Fibroblast of mammary gland (primary cell): ENCODE measurements around the gene ANKRD53.

Experiments used
- DNase-seq: peaks from one replicate; pipeline ENCODE4 v3.0.0-alpha.2; 2010; ENCODE audit warnings: low read depth
- H3K4me3 ChIP-seq: 2 replicates; pipeline ENCODE4 v1.5.1; 2011; ENCODE audit warnings: low read depth, mild to moderate bottlenecking, low read length, moderate library complexity; ENCODE audit not compliant: control insufficient read depth
- TF ChIP-seq, protein P1 (sequence below): conservative IDR thresholded peaks from 2 replicates; pipeline ENCODE4 v1.5.1; 2011; ENCODE audit warnings: low read depth, low read length, inconsistent platforms; ENCODE audit not compliant: control insufficient read depth, insufficient read depth

ANKRD53 gene

DNA sequence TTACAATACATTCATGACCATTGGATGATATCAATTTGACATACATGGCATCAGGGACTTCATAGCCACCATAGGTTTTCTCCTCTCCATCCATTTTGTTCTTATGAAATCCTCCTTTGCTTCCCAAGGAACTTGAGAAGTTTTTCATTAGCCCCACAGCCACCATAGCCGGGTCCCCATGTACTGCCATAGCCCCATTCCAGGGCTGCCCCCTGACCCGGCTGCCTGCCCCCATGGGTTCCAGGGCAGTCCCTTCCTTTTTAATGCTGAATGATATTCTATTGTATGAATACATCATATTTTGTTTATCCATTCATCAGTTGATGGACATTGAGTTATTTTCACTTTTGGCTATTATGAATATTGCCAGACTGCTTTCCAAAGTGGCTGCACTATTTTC, 22.3 kb upstream of the ANKRD53 start:
- no peak for DNase-seq
- TF ChIP-seq, protein P1, sequence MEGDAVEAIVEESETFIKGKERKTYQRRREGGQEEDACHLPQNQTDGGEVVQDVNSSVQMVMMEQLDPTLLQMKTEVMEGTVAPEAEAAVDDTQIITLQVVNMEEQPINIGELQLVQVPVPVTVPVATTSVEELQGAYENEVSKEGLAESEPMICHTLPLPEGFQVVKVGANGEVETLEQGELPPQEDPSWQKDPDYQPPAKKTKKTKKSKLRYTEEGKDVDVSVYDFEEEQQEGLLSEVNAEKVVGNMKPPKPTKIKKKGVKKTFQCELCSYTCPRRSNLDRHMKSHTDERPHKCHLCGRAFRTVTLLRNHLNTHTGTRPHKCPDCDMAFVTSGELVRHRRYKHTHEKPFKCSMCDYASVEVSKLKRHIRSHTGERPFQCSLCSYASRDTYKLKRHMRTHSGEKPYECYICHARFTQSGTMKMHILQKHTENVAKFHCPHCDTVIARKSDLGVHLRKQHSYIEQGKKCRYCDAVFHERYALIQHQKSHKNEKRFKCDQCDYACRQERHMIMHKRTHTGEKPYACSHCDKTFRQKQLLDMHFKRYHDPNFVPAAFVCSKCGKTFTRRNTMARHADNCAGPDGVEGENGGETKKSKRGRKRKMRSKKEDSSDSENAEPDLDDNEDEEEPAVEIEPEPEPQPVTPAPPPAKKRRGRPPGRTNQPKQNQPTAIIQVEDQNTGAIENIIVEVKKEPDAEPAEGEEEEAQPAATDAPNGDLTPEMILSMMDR = no peak
- no peak overlapping the region for H3K4me3 ChIP-seq

DNA sequence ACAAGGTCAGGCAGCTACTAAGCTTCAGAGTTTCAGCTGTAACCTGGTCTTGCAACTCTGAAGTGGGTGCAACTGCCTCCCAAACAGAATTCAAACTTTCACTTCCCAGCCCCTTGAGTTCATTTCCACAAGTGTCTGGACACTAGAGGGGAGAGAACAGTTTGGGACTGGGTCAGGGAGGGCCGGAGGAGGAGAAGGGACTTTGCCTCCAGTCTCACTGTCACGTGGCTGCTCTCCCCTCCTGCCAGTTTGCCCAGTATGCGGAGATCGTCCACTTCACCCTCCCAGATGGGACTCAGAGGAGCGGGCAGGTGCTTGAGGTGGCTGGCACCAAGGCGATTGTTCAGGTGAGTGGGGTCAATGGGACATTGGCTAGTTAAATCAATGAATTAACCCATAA, 20.6 kb upstream of the ANKRD53 start:
- DNase-seq = no peak
- TF ChIP-seq, protein P1 = no peak
- no peak overlapping the region for H3K4me3 ChIP-seq

DNA sequence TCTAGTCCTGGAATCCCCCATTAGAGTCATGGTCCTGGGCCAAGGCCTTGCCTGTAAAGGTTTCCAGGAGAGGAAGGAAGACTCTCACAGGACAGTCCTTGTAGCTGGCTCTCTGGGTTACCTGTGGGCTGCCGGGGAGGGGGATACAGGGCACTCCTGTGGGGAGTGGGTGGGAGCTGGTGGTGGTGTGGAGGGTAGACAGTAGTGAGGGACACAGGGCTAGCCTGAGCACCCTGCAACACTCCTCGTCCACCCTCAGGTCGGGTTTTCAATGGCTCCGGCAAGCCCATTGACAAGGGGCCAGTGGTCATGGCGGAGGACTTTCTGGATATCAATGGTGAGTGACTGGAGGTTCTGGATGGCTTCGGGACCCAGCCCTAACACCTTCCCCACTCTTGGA, 19.7 kb upstream of the ANKRD53 start:
- no peak for DNase-seq
- no peak overlapping the region for H3K4me3 ChIP-seq
- TF ChIP-seq, protein P1 = no peak

DNA sequence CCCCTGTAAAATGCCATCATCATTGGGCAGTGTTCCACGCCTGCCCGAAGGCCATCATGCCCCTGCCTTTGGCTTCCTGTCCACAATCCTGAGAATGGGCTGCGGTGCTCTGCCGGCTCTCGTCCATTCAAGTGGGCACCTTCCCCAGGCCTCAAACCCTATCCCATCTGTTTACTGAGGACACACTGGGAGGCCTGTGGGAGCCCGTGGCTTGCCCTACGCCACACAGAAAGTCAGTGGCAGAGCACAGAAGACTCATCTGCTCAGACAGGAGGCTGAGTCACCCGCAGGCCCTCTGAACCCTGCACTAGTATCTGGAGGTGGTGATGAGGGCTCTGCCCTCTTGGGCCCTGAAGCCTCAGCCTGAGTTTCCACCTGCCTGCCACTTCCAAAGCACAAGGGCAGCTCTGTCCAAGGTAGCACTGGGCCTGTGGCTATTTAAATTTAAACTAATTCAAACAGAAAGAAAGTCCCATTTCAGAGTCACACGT, 19.1 kb upstream of the ANKRD53 start:
- no peak overlapping the region for H3K4me3 ChIP-seq
- TF ChIP-seq, protein P1 = no peak
- no peak for DNase-seq

DNA sequence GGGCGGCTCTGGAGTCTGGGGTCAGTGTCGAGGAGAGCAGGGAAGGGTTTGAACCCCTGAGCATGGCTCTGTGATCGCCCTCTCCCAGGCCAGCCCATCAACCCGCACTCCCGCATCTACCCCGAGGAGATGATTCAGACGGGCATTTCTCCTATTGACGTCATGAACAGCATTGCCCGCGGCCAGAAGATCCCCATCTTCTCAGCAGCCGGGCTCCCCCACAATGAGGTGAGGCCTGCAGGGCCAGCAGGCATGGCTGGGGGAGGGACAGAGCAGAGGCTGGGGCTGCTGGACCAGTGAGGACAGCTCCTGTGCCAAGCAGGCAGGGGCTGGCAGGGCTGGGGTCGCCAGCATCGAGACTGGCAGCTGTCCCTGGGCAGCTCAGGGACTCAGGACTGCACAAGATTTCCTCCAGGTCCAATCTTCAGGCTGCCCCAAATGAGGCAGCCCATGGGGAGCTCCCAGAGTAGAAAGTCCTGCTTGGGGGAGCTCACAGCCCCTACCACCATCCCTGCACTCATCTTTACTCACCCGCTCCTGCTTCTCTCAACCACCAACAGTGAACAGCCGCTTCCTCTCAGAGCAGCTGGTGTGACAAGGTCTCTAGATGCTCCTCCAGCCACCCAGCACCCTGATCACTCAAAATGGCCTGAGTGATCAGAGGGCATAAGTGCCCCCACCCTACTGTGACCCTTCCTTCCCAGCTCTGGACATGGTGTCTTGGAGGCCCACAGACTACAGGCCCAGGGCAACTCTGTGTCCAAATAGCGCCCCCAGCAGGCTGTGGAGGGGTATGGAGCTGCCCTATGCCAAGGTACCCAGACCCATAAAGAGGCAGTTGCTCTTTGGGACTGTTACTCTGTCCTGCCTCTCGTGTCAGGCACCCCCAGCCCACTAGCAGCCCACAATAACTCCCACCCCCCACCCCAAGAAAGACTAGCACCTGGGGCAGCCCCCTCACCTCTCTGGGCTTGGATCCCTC, 18.3 kb upstream of the ANKRD53 start:
- DNase-seq = no peak
- TF ChIP-seq, protein P1 = peak; percentile 1
- H3K4me3 ChIP-seq = no peak overlapping the region

DNA sequence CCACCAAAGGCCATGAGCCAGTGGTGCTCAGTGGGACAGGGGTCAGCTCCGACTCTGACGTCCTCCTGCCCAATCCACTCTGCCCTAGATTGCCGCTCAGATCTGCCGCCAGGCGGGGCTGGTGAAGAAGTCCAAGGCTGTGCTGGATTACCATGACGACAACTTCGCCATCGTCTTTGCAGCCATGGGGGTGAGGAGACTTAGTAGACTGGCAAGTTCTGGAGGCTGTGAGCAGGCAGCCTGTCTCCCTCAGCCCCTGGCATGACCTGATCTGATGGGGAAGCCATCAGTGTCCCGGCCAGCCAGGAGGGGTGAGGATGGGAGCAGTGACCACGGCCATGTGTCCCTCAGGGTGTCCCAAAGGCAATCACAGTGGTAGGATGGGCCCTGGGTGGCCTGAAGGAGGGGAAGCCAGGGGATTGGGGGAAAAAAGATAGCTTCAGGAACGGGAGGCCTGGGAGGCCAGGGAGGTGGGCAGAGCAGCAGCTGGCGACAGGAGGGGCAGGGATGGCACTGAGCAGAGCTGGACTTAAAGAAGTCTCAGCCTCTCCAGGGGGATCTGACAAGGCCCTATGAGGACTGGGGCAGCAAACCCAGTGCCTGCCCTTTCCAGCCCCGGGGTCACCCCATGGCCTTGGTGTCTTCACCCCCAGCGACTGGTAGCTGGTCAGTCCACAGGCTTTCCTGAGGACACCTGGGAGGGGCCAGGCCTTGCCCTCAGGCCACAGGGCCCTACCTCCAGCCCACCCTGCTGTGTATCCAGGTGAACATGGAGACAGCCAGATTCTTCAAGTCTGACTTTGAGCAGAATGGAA, 17.4 kb upstream of the ANKRD53 start:
- TF ChIP-seq, protein P1 = no peak
- H3K4me3 ChIP-seq = no peak overlapping the region
- no peak for DNase-seq
